Stimulated activated CD8-positive, alpha-beta memory T cell treated with anti-CD3 and anti-CD28 coated beads, Interleukin-7, amount 100 ng/mL, for 1 hour (primary cell): ENCODE measurements around the gene CCM2L.

ENCODE experiments used
- DNase-seq, 2 donors: peaks; one replicate each; pipeline ENCODE4 v3.0.0-alpha.2; 2020; ENCODE audit warnings: low read depth in 2 of 2

Gene CCM2L

GRCh38 chr20:31992086-31992485, 18.2 kb upstream of the CCM2L start:
- no peak for DNase-seq

- no peak for DNase-seq
Observed at GRCh38 chr20:31996996-31997395, 13.2 kb upstream of the CCM2L start.

DNA sequence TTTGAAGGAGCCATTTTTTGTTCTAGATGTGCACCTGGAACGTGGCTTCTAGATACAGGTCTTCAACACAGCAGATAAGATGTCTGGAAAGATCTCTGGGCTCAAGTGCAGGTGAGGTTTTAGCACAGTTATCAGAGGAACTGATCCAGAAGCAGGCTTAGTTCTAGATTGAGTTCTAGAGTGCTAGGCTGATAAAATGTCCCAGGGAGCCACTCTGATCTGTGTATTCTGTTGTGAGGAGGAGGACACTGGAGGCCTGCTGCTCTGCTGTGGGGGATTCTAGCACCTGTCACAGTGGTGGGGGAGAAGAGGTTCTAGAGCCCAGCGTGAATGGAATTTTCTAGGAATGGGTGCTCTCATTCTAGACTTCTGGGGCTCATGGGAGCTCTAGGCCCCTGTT, 12.0 kb upstream of the CCM2L start:
- no peak for DNase-seq

- DNase-seq = no peak
Observed at GRCh38 chr20:32003325-32003724, 6.9 kb upstream of the CCM2L start.

DNA sequence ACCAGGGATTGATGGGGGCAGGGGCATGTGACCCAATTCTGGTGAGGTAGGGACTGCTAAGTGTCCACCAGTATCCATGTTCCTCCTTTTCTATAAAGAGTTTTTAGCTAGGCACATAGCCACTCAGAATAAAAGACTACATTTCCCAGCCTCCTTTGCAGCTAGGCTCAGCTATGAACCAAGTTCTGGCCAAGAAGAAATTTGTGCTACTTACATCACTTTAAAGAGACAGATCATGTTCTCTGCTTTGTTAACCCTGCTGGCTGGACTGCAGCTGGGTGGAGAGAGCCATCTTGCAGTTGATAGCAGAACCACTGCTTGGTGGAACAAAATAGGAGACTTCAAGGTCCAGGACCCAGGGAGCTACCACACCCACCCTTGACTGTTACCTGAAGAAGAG, 5.3 kb upstream of the CCM2L start:
- DNase-seq = no peak

- no peak for DNase-seq
Observed at GRCh38 chr20:32006053-32006452, 4.2 kb upstream of the CCM2L start.

DNA sequence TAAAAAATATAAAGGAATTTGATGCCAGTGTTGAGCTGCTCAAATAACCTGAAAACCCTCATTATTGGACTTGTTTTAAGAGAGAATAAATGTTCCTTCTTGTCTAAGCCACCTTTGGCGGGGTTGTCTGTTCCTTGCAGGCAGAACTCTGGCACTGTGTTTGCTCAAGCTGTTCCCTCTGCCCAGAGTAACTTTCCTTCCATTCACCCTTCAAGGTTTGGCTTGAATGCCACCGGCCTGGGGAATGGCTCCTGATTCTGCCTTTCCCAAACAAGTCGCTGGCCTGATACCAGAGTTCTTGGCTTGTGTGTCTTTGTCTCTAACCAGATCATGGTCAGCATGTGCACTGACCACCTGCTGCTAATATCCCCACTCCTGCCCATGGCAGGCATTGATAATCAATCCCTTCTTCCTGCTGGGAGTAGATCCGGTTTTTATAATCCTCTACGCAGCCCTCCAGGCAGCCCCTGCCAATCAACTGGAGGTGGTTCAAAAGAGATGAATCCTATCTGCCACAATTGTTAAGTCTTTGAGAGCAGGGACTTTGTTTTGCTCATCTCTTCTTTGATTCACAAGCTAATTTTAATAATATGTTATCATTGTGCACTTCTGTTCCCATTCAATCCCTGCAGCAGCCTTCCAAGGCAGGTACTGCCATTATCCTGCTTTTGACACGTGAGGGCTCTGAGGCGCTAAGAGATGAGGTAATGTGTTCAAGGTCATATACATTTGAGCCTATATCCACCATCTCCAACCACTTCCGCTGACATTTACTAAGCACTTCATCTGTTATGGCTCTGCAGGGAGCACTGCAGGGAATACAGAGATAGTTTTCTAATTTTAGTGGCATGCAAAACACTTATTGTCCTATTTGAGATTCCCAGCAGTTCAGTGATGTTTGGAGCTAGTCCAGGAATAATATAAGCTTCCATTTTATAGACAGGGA, 3.1 kb upstream of the CCM2L start:
- no peak for DNase-seq

GRCh38 chr20:32007787-32008616, 2.2 kb upstream of the CCM2L start:
- no peak for DNase-seq

DNA sequence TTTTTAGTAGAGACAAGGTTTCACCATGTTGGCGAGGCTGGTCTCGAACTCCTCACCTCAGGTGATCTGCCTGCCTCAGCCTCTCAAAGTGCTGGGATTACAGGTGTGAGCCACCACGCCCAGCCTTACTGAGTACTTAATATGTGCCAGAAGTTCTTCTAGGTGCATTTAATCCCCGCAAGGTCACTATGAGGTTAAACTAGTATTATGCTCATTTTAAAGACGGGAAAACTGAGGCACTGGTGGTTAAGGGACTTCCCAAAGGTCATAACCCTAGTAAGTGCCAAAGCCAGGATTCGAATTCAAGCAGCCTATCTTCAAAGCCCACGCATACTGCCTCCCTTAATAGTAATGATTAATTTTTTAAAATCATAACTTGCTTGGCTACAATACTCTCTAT, 674 bp upstream of the CCM2L start:
- DNase-seq = no peak

DNA sequence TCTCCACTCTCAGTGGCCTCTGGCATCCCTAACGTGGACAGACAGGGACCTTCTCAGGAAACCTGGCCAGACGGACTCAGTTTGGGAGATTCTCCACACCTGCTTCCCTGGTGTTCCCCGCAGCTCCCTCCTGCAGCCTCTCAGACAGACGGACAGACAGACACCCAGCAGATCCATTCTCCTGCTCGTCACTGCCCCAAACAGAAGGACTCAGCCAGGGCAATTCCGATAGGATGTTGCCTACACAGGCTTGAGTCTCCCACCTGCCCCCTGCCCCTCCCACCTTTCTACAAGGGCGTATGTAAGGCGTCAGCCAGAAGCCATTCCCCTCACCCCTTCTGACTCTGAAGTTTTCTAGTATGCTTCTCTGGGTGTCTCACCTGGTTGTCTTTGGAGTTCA, 428 bp downstream of the CCM2L start:
- DNase-seq = no peak

DNA sequence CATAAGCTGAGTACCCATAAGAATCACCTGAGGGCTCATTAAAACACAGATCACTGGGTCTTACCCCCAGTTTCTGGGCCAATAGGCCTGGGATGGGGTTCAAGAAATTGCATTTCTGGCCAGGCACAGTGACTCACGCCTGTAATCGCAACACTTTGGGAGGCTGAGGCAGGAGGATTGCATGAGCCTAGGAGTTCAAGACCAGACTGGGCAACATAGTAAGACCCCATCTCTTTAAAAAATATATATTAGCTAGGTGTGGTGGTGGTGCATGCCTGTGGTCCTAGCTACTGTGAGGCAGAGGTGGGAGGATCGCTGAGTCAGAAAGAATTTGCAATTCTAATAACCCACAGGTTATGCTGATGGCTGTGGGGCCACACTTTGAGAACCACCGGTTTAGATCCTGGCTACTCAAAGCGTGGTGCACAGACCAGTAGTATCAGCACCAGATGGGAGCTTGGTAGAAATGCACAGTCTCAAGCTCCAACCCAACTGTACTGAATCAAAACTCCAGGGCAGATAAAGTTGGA, 2.0 kb downstream of the CCM2L start:
- DNase-seq = no peak

DNA sequence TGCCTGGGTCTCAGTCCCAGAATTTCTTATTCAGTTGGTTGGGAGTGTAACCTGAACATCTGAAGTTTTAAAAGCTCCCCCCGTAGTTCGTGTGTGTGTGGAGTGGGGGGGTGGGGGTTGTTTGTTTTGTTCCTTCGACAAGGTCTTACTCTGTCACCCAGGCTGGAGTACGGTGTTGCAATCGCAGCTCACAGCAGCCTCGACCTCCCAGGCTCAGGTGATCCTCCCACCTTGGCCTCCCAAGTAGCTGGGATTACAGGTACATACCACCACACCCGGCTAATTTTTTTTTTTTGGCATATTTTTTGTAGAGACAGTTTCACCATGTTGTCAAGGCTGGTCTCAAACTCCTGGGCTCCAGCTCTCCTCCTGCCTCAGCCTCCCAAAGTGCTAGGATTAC, 3.1 kb downstream of the CCM2L start:
- no peak for DNase-seq

- peak in 1 of 2 donors; percentile 8 for DNase-seq
Observed at GRCh38 chr20:32017711-32018251, 7.5 kb downstream of the CCM2L start.

DNA sequence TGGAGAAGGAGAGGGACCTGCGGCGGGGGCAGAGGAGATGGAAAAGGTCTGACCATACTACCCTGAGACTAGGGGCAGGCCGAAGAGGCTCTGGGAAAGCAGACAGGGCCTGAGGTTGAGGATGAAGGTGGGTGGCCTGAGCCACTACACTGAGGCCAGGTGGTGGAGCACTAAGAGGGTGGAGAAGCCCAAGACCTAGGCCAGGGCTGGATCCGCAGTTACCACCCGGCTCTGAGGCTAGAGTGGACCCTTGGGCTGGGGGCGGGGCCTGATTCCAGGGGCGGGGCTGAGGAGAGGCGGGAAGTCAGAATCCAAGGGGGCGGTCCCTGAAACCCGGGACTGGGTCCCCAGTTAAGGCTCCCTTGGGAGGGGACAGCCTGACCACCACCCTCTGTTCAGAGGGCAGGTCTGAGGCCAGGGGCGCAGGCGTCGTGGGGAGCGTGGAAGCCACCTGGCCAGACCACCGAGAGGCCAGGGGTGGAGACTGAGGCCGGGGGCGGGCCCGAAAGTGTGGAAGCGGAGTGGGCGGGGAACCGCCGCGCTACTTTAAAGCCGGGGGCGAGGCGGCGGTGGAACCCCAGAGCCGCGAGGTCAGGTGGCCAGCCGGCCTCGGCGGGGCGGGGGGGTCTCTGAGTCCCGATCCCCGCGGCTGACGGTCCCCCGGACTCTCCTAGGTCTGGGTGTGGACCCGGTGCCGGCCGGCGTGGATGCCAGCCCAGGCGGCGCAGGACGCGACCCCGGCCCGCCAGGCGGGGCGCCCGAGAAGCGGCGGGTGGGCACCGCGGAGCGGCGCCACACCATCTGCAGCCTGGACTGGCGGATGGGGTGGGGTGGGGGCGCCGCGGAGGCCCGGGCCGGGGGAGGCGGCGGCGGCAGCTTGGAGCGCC, 8.3 kb downstream of the CCM2L start:
- peak in 1 of 2 donors; percentile 20 for DNase-seq

DNA sequence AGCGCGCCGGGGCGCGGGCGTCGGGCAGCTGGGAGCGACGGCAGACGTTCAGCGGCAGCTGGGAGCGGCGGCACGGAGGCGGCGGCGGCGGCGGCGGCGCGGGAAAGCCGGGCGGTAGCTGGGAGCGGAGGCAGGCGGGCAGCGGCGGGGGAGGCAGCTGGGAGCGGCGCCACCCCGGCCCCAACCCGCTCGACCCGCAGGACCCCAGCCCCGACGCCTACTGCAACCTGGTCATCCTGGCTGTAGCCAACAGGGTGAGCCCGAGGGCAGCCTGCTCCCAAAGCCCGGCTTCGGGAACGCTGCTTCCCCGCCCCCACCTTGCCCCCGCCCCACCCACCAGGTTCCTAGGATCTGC, 8.9 kb downstream of the CCM2L start:
- DNase-seq = no peak

- DNase-seq = no peak
Observed at GRCh38 chr20:32019563-32020463, 9.6 kb downstream of the CCM2L start.

DNA sequence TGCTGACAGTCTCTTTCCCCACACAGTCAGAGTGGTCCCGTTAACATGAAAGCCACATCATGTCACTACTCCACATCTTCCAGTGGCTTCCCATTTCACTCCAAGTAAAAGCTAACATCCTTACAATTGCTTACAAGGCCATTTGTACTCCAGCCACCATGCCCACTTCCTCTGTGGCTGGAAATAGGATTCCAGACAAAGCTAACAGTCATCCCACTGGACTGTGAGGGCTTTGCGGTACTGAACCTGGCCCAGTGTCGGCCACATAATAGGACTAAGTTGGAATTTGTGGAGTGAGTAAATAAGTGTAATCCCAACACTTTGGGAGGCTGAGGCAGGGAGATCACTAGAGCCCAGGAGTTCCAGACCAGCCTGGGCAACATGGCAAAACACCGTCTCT, 10.9 kb downstream of the CCM2L start:
- no peak for DNase-seq

- no peak for DNase-seq
Observed at GRCh38 chr20:32024683-32025295, 14.6 kb downstream of the CCM2L start.

GRCh38 chr20:32027643-32028042, 17.4 kb downstream of the CCM2L start:
- DNase-seq = no peak
